Measurements from ENCODE around the gene PROS1.
A peak's percentile ranks its signal among the peaks of the same experiment; 100 is the strongest.

The PROS1 gene

DNA sequence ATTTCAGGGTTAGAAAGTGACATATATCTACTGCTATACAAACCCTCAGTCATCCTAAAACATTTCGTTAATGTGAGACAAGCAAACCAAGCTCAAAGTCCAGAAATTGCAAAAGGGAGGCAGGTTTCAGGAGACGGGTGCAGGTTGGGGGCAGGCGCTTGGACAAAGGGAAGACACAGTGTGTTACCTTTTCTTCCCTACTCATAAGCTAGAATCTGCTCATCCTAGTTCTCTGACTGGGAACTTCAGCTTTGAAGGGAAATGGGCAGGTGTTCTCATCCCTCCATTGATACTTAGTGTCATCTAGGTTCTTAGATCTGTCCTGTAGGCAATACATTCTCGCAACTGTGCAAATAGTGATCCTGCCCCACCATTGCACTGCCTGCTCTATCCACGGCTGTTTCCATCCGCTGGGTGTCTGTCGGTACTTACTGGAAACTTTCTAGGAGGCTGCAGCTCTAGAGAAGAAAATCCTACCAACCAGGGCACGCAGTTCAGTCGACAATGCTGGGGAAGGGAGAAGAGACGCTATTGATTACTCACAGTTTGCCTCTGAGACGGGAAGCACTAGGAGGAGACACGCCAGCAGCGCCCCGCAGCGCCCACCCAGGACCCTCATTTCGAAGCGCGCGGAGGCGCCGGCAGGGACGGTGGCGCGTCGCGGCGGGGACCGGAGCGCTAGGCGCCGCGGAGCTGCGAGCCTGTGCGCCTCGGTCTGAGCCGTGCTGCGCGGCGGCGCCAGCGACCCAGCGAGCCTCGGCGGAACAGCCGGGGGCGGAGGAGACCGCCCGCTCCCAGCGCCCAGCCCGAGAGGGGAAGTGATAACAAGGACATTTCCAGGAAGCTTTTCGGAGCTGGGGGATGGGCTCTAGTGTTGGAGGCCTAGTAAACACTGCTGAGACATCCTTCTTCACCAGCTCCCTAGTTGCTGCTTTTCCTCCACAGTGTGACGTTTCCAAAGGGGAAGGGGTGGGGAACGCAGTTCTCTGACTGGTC lies at the start of gene PROS1:
TSS of gene PROS1 (minus strand) at position 766 of the 996 bp plus-strand sequence. CDS start at position 619, 147 bp downstream.
- DNase-seq = peak; percentile 10 to 15

DNA sequence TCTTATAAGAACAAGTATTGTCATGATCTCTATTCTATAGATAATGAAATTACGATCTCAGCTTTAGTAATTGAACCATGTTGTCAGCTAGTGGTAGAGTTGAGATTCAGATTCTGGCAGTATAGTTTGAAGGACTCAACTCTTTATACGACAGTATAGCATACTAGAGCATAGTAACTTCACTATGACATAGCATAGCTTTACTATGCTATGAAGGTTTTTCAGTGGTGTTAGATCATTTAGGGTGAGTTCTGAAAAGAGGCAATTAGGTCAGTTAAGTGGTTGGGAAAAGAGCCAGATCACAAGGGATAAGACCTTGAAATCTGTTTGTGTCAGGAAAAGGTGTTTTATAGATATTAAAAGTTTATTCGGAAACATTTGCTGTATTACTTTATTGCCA lies 46.6 kb upstream of the PROS1 start:
- DNase-seq = no peak

DNA sequence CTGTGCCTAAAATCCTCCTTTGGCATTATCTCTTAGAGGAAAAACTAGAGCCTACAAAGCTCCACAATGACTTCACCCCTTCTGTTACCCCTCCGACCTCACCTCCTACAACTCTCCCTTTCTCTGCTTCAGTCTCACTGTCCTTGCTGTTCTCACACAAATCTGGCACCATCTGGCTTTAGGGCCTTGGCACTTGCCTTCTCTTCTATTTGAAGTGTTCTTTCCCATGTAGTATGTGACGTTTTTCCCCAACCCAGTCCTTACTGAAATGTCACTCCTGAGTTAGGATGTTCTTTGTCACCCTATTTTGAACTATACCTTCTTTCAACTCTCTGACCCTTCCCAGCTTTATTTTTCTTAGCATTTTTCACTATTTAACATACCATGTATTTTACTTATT lies 46.0 kb upstream of the PROS1 start:
- no peak for DNase-seq

DNA sequence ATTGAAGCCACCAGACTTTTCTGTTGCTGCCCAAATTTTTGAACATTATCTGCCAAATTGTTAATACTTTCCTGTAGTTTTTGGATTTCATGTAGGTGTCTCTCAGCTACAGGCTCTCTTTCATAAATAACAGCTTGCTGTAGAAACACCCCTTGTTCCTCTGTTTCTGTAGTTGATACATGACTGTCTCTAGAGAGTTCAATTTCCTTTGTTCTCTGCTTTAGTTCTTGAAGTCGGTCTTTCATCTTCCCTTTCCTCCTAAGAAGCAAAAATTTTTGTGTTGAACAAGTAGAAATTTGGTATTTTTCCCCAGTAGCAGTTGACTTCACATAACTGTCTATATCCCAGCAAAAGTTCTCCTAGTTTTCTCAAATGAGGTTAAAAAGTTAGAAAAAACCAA lies 41.3 kb upstream of the PROS1 start:
- no peak for DNase-seq

DNA sequence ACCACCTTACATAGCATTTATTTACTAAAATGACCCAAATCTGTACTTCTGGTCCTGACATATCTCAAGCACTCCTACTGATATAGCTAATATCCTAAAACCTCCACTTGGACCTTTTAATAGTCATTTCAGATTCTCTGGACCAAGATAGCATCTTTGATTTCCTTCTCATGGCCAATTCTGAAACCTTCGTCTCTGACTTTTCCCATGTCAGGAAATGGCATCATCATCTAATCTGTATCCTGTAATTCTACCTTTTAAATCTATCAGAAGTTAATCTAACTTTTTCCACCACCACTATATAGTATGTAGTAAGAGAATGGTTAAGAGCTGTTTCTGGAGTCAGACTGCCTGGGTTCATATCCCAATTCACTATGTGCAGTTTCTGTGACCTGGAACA lies 38.5 kb upstream of the PROS1 start:
- no peak for DNase-seq

DNA sequence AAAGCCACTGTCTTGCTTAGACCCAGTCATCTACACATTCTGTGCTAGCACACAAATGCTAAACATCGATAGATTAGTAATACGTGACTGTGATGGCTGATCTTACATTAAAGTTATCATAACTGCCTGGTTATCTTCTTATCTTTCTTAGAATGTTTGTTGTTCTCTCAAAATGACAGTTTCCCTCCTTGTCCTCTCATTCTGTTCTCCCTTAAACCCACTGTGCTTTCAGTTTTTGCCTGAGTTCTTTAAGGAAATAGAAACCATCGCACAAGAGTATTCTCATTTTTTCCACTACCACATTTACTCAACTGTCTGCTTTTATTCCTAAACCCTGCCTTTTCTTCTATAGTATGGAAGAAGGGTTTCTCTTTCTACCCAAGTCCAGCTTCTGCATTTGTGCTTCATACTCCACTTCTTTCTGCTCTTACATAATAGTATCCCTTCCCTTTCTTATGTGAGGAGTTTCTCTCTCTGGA lies 37.6 kb upstream of the PROS1 start:
- DNase-seq = no peak

DNA sequence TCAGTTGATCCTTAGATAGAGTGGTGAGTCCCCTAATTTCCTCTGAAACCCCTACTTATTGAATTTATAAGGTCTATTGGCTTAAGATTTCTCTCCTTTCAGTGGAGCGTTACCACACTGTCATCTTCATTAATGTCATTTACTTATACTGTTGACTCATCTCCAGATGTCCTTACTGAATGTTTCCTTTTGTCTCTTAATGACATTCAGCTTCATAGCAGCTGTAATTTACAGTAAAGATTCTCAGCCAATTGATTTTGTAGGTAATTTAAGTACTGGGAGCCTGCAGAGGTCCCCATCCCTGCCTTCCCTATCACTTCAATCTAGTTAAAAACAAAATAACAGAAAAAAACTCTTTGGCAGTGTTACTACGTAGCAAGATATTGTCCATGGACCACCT lies 35.9 kb upstream of the PROS1 start:
- no peak for DNase-seq

DNA sequence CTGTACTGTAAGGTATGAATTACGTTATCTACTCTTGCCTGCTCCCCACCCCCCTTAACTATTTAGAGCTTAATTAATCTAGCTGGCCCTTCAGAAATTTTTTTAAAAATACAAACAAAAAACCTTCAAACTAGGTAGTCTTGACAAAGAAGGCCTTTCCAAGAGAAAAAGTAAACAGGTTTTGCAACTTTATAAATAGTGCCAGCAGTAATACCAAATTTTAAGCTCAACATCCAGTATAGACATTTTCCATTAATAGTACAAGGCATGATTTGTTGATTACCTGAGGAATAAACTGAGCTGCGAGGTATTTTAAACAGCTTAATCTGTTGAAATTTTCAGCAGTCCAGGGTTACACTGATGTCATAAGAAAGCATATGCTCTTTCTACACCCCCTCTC lies 34.6 kb upstream of the PROS1 start:
- no peak for DNase-seq

DNA sequence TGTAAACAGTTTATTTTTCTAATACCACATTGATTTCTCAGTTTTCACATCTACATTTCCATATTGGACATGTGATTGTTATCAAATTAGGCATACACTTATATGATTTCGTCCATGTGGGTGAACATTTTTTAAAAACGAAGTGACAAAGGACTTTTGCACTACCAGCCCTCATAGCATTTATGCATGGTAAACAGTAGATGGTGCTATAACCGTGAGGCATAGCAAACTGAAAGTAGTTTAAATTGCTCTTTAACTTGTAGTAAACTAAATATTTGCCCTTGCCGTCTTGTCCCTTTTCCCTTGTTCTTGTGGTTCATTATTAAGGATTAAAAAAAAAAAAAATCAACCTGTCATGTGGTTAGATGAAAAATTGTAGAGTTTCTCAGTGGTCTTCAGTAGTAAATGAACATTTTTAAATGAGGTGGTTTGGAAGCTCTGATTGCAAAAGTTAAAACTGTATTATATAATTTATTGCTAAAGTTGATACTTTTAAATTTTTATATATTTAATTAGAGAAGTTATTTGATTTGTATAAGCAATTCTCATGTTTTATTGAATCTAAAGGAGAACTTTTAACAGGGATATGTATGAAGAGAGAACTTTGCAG lies 30.7 kb upstream of the PROS1 start:
- no peak for DNase-seq

DNA sequence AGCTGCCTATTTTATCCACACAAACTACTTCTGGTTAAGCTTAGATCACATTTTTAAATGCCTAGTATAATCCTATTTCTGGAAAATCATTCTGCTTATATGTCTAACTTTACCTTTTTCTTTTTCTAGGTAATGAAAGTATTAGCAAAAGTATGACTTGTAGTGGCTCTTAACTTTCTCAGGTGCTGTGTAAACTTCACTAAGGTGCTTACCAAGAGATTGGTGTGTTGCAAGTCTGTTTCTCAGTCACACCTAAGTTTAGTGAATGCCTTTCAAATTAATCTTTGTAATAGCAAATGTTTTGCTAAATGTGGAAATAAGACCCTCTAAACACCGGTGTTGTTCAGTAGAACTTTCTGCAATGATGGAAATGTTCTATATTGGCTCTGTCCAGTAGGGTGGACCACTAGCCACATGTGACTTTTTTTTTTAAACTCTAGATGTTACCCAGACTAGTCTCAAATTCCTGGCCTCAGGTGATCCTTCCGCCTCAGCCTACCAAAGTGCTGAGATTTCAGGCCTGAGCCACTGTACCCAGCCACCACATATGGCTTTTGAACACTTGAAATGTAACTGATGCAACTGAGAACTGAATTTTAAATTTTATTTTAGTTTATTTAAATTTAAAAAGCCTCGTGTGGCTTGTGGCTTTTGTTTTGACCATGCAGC lies 28.3 kb upstream of the PROS1 start:
- DNase-seq = no peak

DNA sequence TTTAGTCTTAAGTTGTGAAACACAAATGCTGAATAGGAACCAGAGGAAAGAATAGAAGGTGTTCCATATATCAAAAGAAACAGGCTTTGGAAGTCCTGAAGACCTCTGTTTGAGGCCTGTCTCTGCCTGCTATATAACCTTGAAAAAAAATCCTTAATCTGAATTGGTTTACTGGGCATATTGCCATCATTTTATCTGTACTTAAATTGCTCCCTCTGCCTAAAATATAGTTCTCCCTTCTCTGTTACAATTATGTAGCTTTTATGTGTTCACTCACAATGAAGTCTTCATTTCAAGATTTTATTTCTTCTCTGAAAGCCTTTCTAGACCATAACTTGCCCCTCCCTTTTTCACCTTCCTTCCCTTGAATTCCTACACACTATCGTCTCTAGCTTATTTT lies 27.5 kb upstream of the PROS1 start:
- DNase-seq = no peak

DNA sequence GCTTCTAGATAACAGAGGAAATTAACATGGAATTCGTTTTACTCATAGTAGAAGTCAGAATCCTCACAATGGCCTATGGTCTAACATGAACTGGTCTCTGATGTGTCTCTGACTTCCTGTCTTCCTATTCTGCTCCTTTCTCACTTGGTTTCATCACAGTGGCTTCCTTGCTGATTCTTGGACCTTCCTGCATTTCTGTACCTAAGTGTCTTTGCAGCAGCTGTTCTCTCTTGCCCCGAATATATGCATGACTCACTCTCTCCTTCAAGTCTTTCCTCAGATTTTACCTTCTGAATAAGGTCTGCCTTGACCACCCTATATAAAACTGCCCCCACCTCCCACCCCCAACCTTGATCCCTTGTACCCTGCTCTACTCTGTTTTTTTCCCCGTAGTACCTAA lies 20.4 kb upstream of the PROS1 start:
- DNase-seq = no peak

DNA sequence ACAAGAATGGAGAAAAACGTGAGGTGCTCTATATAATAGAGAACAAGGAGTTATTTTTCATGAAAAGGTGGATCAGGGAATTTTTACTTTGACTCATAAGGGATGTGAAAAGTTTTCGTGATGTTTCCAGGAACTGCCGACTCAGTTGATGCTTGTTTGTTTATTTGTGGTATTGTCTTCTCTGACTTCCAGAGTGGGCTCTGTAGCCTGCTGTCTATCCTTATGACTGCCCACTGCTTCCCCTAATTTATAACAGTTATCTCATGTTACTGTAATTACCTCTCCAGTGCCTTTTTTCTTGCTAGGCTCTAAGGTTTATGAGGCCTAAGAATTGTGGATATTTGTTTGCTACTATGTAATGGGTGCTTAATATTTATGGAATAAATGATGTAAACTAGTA lies 18.5 kb upstream of the PROS1 start:
- DNase-seq = no peak

DNA sequence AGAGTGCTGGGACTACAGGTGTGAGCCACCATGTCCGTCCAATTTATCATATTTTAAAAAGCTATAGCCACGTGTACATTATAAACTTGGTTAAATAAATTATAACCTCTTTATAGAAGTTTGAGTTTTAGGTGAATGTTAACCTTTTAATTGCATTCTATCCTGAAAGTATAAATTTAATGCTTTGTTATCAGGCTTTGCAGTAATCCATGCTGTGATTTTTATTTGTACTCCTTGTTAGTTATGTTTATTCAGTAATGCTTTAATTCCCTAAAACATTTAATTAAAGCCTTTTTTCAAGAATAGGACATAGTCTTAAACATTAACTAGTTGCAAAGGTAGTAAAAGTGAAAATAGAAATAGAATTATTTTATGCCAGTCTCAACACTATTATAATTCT lies 17.9 kb upstream of the PROS1 start:
- no peak for DNase-seq

DNA sequence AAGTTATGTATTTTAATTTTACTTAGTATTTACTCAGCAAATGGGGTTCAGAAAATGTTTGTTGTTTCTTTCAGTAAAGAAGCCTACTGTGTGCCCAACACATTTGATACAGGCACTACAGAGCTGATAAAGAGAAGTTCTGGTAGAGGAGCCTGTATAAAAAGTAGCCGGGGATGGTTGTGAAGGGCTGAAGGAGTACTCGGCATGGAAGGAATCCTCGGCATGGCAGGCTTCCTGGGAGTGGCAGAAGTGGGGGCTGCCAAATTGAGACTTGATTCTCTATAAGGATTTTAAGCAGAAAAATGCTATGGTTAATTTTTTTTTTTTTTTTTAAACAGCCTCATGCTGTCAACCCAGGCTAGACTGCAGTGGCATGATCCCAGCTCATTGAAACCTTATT lies 15.5 kb upstream of the PROS1 start:
- DNase-seq = no peak

DNA sequence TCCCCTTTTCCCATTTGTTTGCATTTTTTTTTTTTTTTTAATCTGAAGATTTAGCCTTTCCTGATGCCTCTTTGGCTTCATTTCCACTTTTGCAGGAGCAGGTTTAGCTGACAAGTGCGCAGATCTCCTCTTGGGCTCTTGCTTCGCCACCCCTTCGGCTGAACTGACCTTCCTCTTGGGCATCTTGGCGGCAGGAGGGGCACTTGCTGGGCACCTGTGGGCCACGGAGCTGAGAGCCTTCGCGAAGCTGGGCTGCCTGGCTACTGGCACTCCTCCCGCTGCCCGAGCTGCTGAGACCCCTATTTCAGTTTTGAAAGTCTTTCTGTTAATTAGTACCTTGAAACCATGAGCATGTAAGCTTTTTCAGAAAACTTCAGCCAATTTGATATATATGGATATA lies 15.1 kb upstream of the PROS1 start:
- DNase-seq = no peak

DNA sequence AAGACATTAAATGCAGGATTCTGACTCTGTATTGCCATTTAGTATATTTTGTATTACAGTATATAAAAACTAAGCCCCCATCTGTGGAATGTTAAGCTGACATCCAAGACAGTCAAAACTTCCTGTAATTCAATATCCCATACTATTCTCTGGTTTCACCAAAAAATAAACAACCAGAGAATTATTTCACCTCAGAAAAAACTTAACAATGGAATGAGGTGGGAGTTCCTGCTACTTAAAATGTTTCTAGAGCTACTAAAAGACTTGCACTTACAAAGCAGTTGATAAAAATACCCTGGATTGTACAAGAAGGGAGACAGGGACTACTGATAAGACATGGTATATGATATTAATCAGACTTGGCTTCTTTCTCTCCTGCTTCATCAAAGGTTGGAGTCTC lies 14.6 kb upstream of the PROS1 start:
- DNase-seq = no peak

DNA sequence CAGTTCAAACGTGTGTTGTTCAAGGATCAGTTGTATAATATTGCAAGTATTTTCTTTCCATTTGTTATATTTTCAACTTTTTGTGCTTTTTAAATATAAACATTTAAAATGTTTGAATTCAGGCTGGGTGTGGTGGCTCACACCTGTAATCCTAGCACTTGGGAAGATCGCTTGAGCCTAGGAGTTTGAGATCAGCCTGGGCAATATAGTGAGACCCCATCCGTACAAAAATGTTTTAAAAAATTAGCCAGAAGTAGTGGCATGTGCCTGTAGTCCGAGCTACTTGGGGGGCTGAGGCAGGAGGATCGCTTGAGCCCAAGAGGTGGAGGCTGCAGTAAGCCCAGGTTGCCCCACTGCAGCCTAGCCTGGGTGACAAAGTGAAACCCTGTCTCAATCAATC lies 10.9 kb upstream of the PROS1 start:
- DNase-seq = no peak

DNA sequence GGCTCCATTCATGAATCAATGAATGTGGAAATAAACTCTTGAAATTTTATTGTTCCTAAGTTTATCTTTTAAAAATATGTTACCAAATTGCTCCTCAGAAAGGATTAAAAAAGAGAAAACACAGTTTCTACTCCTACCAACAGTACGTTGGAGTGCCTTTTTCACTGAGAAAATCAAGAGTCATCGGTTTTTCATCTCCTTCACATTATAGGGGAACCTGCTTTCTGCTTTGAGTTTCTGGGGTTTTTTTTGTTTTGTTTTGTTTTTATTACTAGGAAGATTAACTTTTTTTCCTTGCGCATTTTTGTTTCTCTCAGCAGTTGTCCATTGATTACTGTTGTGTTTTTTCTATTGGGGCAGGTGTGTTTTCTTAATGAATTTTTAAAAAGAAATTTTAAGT lies 9.7 kb upstream of the PROS1 start:
- DNase-seq = no peak

DNA sequence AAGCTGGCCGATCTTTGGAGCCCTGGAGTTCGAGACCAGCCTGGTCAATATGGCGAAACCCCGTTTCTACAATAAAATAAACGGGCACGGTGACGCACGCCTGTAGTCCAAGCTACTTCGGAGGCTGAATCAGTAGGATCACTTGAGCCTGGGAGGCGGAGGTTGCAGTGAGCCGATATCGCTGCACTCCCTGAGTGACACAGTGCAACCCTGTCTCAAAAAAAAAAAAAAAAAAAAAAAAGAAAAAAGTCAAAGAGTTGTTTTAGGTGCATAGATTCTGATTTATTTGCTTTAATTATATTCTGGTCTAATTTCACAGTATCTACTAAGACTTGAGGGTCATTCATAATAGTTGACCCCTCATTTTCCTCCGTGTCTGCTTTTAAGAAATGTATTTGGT lies 8.0 kb upstream of the PROS1 start:
- no peak for DNase-seq

DNA sequence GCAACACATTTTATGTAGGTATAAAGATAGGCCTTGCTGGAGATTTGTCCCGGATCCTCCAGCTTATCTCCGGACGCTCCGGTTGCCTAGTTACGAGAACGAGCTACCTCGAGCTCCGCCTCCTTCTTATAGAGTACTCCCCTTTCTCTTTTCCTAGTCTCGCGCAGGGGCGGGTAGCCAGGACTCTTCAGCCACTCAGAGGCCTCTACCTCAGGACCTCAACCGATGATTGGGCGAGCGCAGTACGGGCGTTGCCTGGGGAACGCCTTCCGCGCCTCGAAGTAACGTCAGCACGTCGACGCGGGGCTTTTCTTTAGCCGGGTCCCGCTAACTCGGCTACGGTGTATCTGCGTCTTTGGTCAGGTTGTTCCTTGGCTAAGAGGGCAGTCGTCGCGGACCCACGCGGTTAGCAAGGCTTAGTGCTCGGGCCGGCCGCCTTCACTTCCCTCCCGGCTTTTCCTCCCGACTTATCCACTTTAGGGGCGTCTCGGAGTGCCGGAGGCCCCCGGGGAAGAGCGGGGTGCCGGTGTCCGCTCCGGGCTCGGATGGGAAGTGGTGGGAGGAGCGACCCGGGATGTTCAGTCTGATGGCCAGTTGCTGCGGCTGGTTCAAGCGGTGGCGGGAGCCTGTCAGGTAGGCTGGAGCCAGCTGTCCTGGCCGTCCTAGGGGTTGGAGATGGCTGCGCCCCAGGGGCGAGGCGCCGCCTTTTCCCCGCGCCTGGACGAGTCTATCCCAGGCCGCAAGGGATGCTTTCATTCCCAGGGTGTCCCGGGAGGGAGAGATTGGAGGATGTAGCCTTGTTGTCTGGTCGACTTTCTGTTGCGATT lies 6.4 kb upstream of the PROS1 start, which contains the start of gene ARL13B:
TSS of gene ARL13B (plus strand) at position 306 of the 827 bp plus-strand sequence. CDS start at position 575, 269 bp downstream.
- DNase-seq = peak; percentile 91 to 93

DNA sequence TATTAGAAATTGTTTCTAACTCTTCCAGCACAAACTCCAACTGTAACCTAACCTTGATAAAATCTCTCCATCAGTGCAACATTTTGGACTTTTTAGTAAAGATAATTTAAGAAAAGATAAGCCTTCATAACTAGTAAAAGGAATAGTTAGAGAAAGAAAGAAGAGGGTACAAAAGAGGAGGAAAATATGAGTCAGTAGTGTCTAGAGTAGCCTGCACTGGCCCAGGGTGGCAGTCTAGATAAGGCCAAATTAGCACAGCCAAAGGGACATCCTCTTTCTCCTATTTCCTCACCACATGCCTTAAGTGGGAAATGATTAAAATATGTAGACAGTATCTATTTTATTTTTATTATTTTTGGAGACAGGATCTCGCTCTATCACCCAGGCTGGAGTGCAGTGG lies 3.7 kb downstream of the PROS1 start:
- DNase-seq = no peak

DNA sequence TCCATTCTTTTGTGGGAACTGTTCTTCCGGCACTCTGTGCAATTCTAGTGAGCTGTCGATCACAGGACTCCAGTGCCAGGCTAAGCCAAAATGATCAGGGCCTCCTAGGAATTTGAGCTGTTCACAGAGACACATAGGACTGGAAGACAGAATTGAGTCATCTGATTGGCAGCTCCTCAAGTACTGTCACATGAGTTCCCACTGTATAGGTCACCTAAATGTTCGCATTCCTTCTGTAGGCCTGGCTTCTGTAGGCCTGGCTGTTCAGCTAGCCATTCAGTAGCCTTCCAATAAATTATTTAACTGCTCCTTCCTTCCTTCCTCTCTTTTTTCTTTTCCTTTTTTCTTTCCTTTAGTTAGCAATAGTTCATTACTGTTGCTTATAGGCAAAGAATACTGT lies 4.3 kb downstream of the PROS1 start:
- DNase-seq = no peak
